ENCODE measurements around the gene RAD50.
A peak's percentile ranks its signal among the peaks of the same experiment; 100 is the strongest.

- TF ChIP-seq, protein P1, sequence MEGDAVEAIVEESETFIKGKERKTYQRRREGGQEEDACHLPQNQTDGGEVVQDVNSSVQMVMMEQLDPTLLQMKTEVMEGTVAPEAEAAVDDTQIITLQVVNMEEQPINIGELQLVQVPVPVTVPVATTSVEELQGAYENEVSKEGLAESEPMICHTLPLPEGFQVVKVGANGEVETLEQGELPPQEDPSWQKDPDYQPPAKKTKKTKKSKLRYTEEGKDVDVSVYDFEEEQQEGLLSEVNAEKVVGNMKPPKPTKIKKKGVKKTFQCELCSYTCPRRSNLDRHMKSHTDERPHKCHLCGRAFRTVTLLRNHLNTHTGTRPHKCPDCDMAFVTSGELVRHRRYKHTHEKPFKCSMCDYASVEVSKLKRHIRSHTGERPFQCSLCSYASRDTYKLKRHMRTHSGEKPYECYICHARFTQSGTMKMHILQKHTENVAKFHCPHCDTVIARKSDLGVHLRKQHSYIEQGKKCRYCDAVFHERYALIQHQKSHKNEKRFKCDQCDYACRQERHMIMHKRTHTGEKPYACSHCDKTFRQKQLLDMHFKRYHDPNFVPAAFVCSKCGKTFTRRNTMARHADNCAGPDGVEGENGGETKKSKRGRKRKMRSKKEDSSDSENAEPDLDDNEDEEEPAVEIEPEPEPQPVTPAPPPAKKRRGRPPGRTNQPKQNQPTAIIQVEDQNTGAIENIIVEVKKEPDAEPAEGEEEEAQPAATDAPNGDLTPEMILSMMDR (conservative IDR thresholded peaks at IDR 0.05; ENCODE audit: low read depth, low read length): no peak
- no peak for TF ChIP-seq USF2 (IDR thresholded peaks at IDR 0.05; ENCODE audit: low read depth, low read length)
- TF ChIP-seq POLR2A (IDR thresholded peaks at IDR 0.05; ENCODE audit: low read depth, low read length): no peak
- no peak for TF ChIP-seq RCOR1 (IDR thresholded peaks at IDR 0.05; ENCODE audit: insufficient replicate concordance, low read length)
- TF ChIP-seq RAD21 (IDR thresholded peaks at IDR 0.05; ENCODE audit: low read length): no peak
- TF ChIP-seq BHLHE40 (IDR thresholded peaks at IDR 0.05; ENCODE audit: low read depth, low read length): no peak
- TF ChIP-seq MXI1 (IDR thresholded peaks at IDR 0.05; ENCODE audit: borderline replicate concordance, low read depth, low read length): no peak
- no peak for TF ChIP-seq CEBPB (IDR thresholded peaks at IDR 0.05; ENCODE audit: low read depth, low read length)
- no peak for TF ChIP-seq RFX5 (IDR thresholded peaks at IDR 0.05; ENCODE audit: low read depth, low read length)
- TF ChIP-seq MAFK (IDR thresholded peaks at IDR 0.05; ENCODE audit: low read depth, low read length): peak; percentile 45
Observed at GRCh38 chr5:132547269-132547668, 9.5 kb upstream of the RAD50 start.

Data from IMR-90 (cell line).